Skin epidermis (tissue), 12 donors: ENCODE results near the gene TLE2.
"Not testable (repeated sequence)": the region's sequence is repeated elsewhere in the genome, so short reads cannot be mapped to it uniquely, and the experiment has no call there.

Source experiments
- H3K27ac ChIP-seq, 21 experiments: fragments of 200-600 bp; sonication (generic) in 11 of 21; one replicate each; pipeline ENCODE4 v1.5.0; 2020; ENCODE audit warnings: mild to moderate bottlenecking in 3 of 21, inconsistent platforms in 2 of 21, moderate library complexity in 2 of 21
- H3K4me3 ChIP-seq, 7 experiments: fragments of 200-600 bp; sonication (generic) in 2 of 7; one replicate each; pipeline ENCODE4 v1.5.0; 2020; ENCODE audit warnings: inconsistent platforms in 2 of 7, mild to moderate bottlenecking in 2 of 7, moderate library complexity in 1 of 7

TLE2 gene

DNA sequence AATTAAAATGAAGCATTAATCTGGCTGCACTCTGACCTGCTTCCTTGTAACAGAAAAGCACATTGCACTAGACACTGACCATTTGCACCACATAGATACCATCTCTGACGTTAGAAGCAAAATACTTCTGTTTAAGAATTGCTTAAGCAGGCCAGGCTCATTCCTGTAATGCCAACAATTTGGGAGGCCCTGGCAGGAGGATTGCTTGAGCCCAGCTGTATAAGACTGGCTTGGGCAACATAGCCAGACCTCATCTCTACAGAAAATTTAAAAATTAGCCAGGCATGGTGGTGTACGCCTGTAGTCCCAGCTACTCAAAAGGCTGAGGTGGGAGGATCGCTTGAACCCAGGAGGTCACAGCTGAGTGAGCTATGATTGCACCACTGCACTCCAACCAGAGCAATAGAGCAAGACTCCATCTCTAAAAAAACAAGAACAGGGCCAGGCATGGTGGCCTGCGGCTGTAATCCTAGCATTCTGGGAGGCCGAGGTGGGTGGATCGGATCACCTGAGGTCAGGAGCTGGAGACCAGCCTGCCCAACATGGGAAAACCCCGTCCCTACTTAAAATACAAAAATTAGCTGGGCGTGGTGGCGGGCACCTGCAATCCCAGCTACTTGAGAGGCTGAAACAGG lies 58.8 kb downstream of the TLE2 start:
- peak overlapping the region in 2 of 21 experiments; percentile 9 to 65 for H3K27ac ChIP-seq

DNA sequence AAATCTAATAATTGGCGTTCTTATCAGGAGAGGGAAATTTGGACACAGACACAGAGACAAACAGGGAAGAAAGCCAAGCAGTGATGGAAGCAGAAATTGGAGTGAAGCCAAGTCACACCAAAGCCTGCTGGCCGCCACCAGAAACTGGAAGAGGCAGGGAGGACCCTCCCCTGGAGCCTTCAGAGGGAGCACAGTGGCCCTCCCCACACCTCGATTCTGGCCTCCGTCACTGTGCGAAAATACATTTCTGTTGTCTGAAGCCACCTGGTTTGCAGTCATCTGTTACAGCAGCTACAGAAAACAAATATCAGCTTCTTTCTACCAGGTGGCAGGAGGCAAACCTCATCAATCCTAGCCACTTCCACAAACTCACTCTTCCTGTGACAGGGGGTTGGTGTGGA lies 60.0 kb downstream of the TLE2 start:
- Histone ChIP-seq H3K27ac (peak overlapping the region in 6 of 21 experiments; percentile 6 to 57 (median 35)), H3K4me3 (no peak overlapping the region)

More for the DNA sequence above, 58.8 kb downstream of the TLE2 start:
- H3K4me3 ChIP-seq, result no peak overlapping the region

DNA sequence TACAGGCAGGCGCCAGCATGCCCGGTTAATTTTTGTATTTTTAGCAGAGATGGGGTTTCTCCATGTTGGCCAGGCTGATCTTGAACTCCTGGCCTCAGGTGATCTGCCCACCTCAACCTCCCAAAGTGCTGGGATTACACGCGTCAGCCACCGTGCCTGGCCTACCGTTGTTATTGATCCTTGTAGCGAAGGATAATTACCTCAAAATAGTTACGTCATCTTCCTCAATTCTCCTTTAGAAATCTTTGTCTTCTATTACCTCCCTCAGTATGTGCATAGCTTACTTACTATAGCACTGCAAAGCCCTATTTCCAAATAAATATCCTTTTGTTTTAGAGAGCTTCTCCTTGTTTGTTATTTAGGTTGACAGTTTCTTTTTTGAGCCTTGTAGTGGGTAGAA lies 61.1 kb downstream of the TLE2 start:
- peak overlapping the region in 1 of 21 experiments; percentile 47 for H3K27ac ChIP-seq
- H3K4me3 ChIP-seq, result no peak overlapping the region

DNA sequence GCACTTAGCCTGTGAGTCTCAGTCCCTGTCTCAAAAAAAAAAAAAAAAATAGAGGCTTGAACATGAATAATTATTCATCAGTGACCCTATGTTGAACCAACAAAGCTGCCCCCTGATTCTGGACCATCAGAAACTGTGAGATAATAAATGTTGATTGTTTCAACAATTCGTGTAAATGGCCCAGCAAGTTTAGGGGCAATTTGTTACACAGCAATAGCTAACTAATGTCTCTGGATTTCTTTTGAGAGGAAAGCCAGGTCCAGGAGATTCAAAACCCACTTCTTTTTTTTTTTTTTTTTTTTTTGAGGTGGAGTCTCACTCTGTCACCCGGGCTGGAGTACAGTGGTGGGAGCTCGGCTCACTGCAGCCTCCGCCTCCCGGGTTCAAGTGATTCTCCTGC lies 64.2 kb downstream of the TLE2 start:
- Histone ChIP-seq H3K4me3 (no peak overlapping the region), H3K27ac (no peak overlapping the region)

DNA sequence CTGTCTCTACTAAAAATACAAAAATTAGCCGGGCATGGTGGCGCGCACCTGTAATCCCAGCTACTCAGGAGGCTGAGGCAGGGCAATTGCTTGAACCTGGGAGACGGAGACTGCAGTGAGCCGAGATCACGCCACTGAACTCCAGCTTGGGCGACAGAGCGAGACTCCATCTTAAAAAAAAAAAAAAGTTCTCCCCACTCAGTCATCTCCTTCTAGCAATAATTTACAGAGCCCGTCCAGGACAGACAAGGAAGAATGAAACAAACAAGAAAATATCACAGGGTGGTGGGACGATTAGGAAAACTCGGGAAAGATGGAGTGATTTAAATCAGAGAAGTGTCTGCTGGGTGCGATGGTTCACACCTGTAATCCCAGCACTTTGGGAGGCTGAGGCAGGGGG lies 65.4 kb downstream of the TLE2 start:
- not testable (repeated sequence) for H3K27ac ChIP-seq, H3K4me3 ChIP-seq

- H3K27ac ChIP-seq, result no peak overlapping the region
- H3K4me3 ChIP-seq, result no peak overlapping the region
These were observed 66.0 kb downstream of the TLE2 start for GRCh38 chr19:2963122-2963521.

GRCh38 chr19:2962018-2962670 lies 66.9 kb downstream of the TLE2 start:
- H3K27ac ChIP-seq, result no peak overlapping the region
- H3K4me3 ChIP-seq, result no peak overlapping the region

DNA sequence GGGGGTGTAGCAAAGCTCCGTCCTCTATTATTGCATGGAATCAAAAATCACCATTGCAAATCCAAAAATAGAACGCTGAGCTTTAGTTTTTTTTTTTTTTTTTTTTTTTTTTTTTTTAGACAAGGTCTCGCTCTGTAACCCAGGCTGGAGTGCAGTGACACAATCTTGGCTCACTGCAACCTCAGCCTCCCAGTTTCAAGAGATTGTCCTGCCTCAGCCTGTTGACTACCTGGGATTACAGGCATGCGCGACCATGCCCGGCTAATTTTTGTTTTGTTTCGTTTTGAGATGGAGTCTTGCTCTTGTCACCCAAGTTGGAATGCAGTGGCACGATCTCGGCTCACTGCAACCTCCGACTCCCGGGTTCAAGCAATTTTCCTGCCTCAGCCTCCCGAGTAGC lies 69.0 kb downstream of the TLE2 start:
- H3K4me3 ChIP-seq, result no peak overlapping the region

DNA sequence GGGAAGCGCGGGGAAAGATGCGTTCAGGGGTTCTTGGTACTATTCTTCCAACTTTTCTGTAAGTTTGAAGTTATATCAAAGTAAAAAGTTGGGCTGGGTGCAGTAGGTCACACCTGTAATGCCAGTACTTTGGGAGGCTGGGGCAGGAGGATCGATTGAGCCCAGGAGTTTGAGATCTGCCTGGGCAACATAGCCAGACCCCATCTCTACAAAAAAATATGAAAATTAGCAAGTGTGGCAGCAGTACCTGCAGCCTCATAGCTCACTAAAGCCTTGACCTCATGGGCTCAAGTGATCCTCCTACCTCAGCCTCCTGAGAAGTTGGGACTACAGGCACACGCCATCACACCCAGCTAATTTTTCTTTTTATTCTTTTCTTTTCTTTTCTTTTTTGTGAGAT lies 71.9 kb downstream of the TLE2 start:
- no peak overlapping the region for H3K4me3 ChIP-seq
- no peak overlapping the region for H3K27ac ChIP-seq

More for the DNA sequence above, 69.0 kb downstream of the TLE2 start:
- H3K27ac ChIP-seq, result no peak overlapping the region

DNA sequence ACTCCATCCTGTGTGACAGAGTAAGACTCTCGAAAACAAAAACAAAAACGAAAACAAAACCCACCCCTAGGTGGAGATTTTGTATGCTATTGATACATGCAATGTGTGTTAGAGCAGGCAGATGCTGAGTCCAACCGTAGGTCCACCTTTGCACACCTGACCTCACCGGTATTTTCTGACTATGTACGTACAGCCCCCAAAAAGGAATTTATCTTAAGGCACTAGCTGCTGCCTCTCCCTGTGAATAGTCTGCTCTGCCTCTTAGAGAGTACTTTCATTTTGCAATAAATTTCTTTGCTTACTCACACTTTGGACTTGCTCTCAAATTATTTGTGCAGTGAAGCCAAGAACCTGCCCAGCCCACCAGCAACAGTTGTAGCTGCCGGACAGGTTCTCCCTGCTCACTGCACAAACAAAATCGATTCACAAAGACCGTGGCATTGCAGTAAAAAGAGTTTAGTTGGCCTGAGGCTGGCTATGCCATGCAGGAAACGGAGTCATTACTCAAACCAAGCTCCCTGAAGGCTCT lies 76.1 kb downstream of the TLE2 start:
- H3K27ac ChIP-seq, result peak overlapping the region in 18 of 21 experiments; percentile 9 to 76 (median 60)
- H3K4me3 ChIP-seq, result peak overlapping the region in 3 of 7 experiments; percentile 5 to 29 (median 15)

DNA sequence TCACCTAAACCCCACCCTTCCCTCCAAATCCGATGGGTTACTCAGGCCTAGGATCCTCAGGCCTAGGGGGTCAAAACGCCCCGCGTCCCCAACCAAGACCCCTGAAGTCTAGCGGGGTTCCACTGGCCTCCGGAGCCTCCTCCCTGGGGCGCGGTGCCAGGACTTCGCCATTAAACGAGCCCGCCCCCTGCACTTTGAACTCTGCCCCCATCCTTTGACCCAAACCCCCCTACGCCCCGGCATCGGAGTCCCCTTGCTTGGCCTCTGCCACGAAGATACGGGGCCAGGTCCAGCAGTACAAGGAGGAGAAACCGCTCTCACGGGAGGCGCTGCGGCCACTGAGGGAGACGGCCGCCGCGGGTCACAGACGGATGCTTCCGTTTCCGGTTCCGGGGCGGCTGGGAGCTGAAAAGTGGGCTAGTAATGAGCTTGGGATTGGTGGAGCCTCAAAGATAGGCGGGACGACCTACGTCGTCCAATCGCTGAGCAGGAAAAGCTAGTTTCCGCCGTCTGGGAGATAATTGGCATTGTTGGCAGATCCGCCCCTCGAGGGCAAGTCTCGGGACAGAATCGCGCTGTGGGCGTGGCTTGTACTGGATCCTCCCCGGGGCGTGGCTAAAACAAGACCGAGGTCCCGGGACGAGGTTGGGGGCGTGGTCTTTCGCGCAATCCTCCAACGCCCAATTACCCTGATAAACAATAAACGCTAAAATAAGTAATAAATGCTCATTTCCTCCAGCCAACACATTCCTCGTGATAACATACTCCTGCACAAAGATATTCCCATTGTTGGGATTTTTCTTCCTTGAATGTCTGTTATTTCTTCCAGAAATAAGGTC lies 78.6 kb downstream of the TLE2 start:
- Histone ChIP-seq H3K27ac (peak overlapping the region; percentile 76 to 98 (median 95)), H3K4me3 (peak overlapping the region; percentile 71 to 92 (median 81))

DNA sequence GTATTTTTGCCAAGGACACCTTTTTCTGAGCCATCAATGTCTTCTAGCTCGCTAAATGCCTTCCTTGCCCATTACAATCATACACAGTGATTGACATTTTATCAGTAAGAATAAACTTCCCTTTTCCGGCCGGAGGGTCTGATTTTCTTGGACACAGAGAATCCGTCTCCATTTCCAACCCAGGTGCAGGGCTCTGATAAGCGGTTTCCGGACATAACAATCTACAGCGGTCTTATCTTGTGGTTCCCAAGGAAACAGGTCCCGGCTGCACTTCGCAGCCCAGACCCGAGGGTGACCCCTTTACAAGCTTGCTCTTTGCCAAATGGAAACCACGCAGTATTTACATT lies 79.2 kb downstream of the TLE2 start:
- Histone ChIP-seq H3K27ac (peak overlapping the region; percentile 76 to 98 (median 95)), H3K4me3 (peak overlapping the region; percentile 71 to 92 (median 81))
